ENCODE data around the gene CARMIL3. TPM values are rescaled to one million over a fixed set of nuclear protein-coding genes. Genes with fewer than 3 reads are reported as not detected.

The CARMIL3 gene
- total RNA-seq, 2 donors from 2014 or later: 0.59 to 3.9 TPM

GRCh38 chr14:24114532-24115421 is 63.0 kb downstream of the CARMIL3 start, which contains the start of the genes DCAF11 and NRL:
Gene DCAF11, plus strand, starts transcription at chr14:24114777. Its CDS starts 818 bp downstream, at chr14:24115595.
Gene NRL, minus strand, starts transcription at chr14:24114949. Its CDS starts 32,101 bp downstream, at chr14:24082848.
- peak within 1 kb of the TSS; percentile 62 to 69 for H3K4me3 ChIP-seq
- H3K27me3 ChIP-seq (replicated peaks; ENCODE audit: insufficient read depth): no peaks in the 10 kb centered on the region
- intact Hi-C loops (cut with DNase I): loop anchor here (2.0 kb wide), 2 partner anchors 20 to 26 kb away; partner anchors contain the start of genes EMC9 and PCK2
- DNase-seq (ENCODE audit: low spot score): peak; percentile 99
- TF ChIP-seq POLR2A (IDR thresholded peaks at IDR 0.05) (peak; percentile 84), CTCF (IDR thresholded peaks at IDR 0.05) (peak in 1 of 4 experiments; percentile 2), POLR2AphosphoS5 (IDR thresholded peaks at IDR 0.05) (peak; percentile 93)
- peaks cover 2 to 14% of the 10 kb centered on the region in 2 donors for H3K36me3 ChIP-seq
- peak within 1 kb of the TSS; percentile 99 for H3K27ac ChIP-seq
- H3K4me1 ChIP-seq (replicated peaks): peaks cover 4% of the 10 kb centered on the region
- H3K9me3 ChIP-seq: no peaks in the 10 kb centered on the region
- WGBS: under 1% methylated on average over 64 of the region's 65 CpGs

DNA sequence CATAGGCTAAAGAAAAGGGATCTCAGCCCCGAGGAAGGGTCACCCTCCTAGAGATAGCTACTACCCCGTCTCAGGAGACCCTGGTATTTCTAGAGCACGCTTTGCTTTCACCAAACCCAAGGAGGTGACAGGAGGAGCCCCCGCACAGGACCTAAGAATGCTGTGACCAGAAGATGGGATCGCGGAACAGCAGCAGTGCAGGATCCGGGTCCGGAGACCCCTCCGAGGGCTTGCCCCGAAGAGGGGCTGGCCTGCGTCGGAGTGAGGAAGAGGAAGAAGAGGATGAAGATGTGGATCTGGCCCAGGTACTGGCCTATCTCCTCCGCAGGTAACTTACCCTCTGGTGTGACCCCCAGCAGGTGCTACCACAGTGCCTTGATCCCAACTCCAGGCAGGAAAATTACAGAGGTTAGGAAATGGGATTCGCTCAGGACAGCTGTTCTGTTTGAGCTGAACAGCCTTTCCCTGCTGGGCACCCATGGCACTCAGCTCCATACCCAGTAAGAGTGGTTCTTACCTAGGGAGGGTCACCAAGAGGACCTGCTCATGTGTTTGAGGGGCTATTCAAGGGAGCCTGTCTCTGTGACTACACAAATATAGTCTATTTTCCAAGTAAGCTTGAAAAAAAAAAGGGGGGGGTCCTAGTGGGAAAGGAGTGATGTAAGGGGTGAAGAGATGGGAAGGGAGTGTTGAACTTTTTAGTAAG is 63.8 kb downstream of the CARMIL3 start:
- intact Hi-C loops (cut with DNase I): loop anchor here (2.0 kb wide), 2 partner anchors 21 to 25 kb away; partner anchors contain the start of genes EMC9 and PCK2
- no peak for TF ChIP-seq POLR2A (IDR thresholded peaks at IDR 0.05)
- no peak for TF ChIP-seq CTCF (IDR thresholded peaks at IDR 0.05)
- no peak for TF ChIP-seq POLR2AphosphoS5 (IDR thresholded peaks at IDR 0.05)
- Histone ChIP-seq H3K4me3 (peak overlapping the region; percentile 62 to 69), H3K27ac (peak overlapping the region; percentile 99), H3K27me3 (replicated peaks; ENCODE audit: insufficient read depth) (no peaks in the 10 kb centered on the region), H3K36me3 (peaks cover 6 to 15% of the 10 kb centered on the region in 2 donors), H3K9me3 (no peaks in the 10 kb centered on the region), H3K4me1 (replicated peaks) (peaks cover 4% of the 10 kb centered on the region)
- WGBS: 2% methylated on average over 14 of the region's 14 CpGs
- DNase-seq (ENCODE audit: low spot score): no peak

GRCh38 chr14:24116128-24116814 is 64.5 kb downstream of the CARMIL3 start:
- Histone ChIP-seq H3K9me3 (no peaks in the 10 kb centered on the region), H3K27ac (peak overlapping the region; percentile 99), H3K4me3 (peak overlapping the region; percentile 62 to 69), H3K27me3 (replicated peaks; ENCODE audit: insufficient read depth) (no peaks in the 10 kb centered on the region), H3K4me1 (replicated peaks) (peaks cover 4% of the 10 kb centered on the region), H3K36me3 (peaks cover 11 to 22% of the 10 kb centered on the region in 2 donors)
- intact Hi-C loops (cut with DNase I): no loop called here
- WGBS: 72% methylated on average over 6 of the region's 6 CpGs
- no peak for DNase-seq (ENCODE audit: low spot score)
- no peak for TF ChIP-seq POLR2A (IDR thresholded peaks at IDR 0.05)
- no peak for TF ChIP-seq CTCF (IDR thresholded peaks at IDR 0.05)
- TF ChIP-seq POLR2AphosphoS5 (IDR thresholded peaks at IDR 0.05): no peak

DNA sequence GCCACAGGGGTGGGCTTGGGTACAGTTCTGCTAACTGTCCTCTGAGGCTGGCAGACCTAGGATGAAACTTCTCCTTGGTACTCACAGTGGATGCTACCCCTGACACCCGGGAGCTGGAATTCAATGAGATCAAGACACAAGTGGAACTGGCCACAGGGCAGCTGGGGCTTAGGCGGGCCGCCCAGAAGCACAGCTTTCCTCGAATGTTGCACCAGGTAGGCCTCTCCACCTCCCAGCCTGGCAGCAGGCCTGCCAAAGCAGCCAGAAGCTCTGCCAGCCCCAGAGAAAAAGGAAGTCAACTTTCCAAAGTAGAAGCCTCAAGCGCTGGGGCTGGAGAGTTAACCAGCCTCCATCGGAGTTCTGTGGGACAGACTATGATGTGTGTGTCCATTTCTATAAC is 65.4 kb downstream of the CARMIL3 start:
- Histone ChIP-seq H3K27me3 (replicated peaks; ENCODE audit: insufficient read depth) (no peaks in the 10 kb centered on the region), H3K4me3 (no peak overlapping the region), H3K4me1 (replicated peaks) (peaks cover 4% of the 10 kb centered on the region), H3K36me3 (peaks cover 16 to 30% of the 10 kb centered on the region in 2 donors), H3K9me3 (no peaks in the 10 kb centered on the region), H3K27ac (no peak overlapping the region)
- intact Hi-C loops (cut with DNase I): no loop called here
- no peak for DNase-seq (ENCODE audit: low spot score)
- TF ChIP-seq CTCF (IDR thresholded peaks at IDR 0.05) (no peak), POLR2AphosphoS5 (IDR thresholded peaks at IDR 0.05) (no peak), POLR2A (IDR thresholded peaks at IDR 0.05) (no peak)
- 85% methylated on average over 6 of the region's 6 CpGs for WGBS

Other genes starting within 250 kb of the CARMIL3 start
- gene DHRS4, start 98.2 kb upstream of the CARMIL3 start, total RNA-seq: 10 to 100 TPM; 37.0 to 40.6 TPM
- 10 to 100 TPM; 13.1 to 17.9 TPM for gene DHRS4L2, start 63.1 kb upstream of the CARMIL3 start, total RNA-seq
- 1 to 10 TPM; 1.8 to 8.8 TPM for gene CPNE6, start 19.6 kb downstream of the CARMIL3 start, total RNA-seq
- gene PCK2, start 42.3 kb downstream of the CARMIL3 start, total RNA-seq: 10 to 100 TPM; 15.4 to 21.8 TPM
- 100 to 1,000 TPM; 111 to 115 TPM for gene DCAF11, start 62.8 kb downstream of the CARMIL3 start, total RNA-seq
- gene NRL, start 62.9 kb downstream of the CARMIL3 start, total RNA-seq: 1 to 10 TPM; 4.3 to 4.7 TPM
- gene FITM1, start 78.7 kb downstream of the CARMIL3 start, total RNA-seq: 1 to 10 TPM in 1 of 2 donors, not detected in 1; 2.0 TPM
- gene PSME1, start 84.2 kb downstream of the CARMIL3 start, total RNA-seq: 100 to 1,000 TPM in 1 of 2 donors, 10 to 100 TPM in 1; 85.4 to 213 TPM
- 10 to 100 TPM; 13.1 to 13.6 TPM for gene EMC9, start 89.6 kb downstream of the CARMIL3 start, total RNA-seq
- gene PSME2, start 94.6 kb downstream of the CARMIL3 start, total RNA-seq: 10 to 100 TPM; 34.5 to 89.3 TPM
- gene RNF31, start 95.5 kb downstream of the CARMIL3 start, total RNA-seq: 10 to 100 TPM; 73.8 to 76.9 TPM
- gene IRF9, start 109.3 kb downstream of the CARMIL3 start, total RNA-seq: 10 to 100 TPM; 61.5 to 82.9 TPM
- gene REC8, start 120.1 kb downstream of the CARMIL3 start, total RNA-seq: 10 to 100 TPM in 1 of 2 donors, 1 to 10 TPM in 1; 5.6 to 25.4 TPM
- 10 to 100 TPM; 42.6 to 44.5 TPM for gene IPO4, start 136.8 kb downstream of the CARMIL3 start, total RNA-seq
- 100 to 1,000 TPM in 1 of 2 donors, 10 to 100 TPM in 1; 68.9 to 113 TPM for gene TM9SF1, start 143.4 kb downstream of the CARMIL3 start, total RNA-seq
- 1 to 10 TPM in 1 of 2 donors, not detected in 1; 1.2 TPM for gene TSSK4, start 153.7 kb downstream of the CARMIL3 start, total RNA-seq
- 10 to 100 TPM; 61.5 to 66.8 TPM for gene CHMP4A, start 161.5 kb downstream of the CARMIL3 start, total RNA-seq
- 10 to 100 TPM; 19.1 to 25.5 TPM for gene MDP1, start 164.1 kb downstream of the CARMIL3 start, total RNA-seq
- gene NEDD8, start 180.4 kb downstream of the CARMIL3 start, total RNA-seq: 100 to 1,000 TPM; 114 to 185 TPM
- 100 to 1,000 TPM in 1 of 2 donors, 10 to 100 TPM in 1; 54.5 to 106 TPM for gene GMPR2, start 180.9 kb downstream of the CARMIL3 start, total RNA-seq
- gene TINF2, start 190.6 kb downstream of the CARMIL3 start, total RNA-seq: 10 to 100 TPM; 65.5 to 66.8 TPM
- gene TGM1, start 211.2 kb downstream of the CARMIL3 start, total RNA-seq: 10 to 100 TPM in 1 of 2 donors, 1 to 10 TPM in 1; 6.6 to 11.4 TPM
- 10 to 100 TPM; 45.5 to 63.5 TPM for gene RABGGTA, start 219.6 kb downstream of the CARMIL3 start, total RNA-seq
- gene DHRS1, start 247.8 kb downstream of the CARMIL3 start, total RNA-seq: 10 to 100 TPM; 16.9 to 74.0 TPM
- 10 to 100 TPM; 21.2 to 22.9 TPM for gene NOP9, start 247.8 kb downstream of the CARMIL3 start, total RNA-seq

Measured in prostate gland (tissue), 2 donors.